Measurements from ENCODE around the gene MYH14.

MYH14 gene

GRCh38 chr19:50261446-50261970, 58.1 kb downstream of the MYH14 start:
- no peak for DNase-seq (ENCODE audit: low spot score)

GRCh38 chr19:50263176-50263575, 59.8 kb downstream of the MYH14 start:
- no peak for DNase-seq (ENCODE audit: low spot score)

GRCh38 chr19:50264483-50265186, 61.2 kb downstream of the MYH14 start:
- no peak for DNase-seq (ENCODE audit: low spot score)

GRCh38 chr19:50266041-50266440, 62.6 kb downstream of the MYH14 start:
- DNase-seq (ENCODE audit: low spot score) = no peak

- no peak for DNase-seq (ENCODE audit: low spot score)
Measured at GRCh38 chr19:50266896-50267295, 63.5 kb downstream of the MYH14 start.

GRCh38 chr19:50268041-50268440, 64.6 kb downstream of the MYH14 start:
- DNase-seq (ENCODE audit: low spot score) = no peak

GRCh38 chr19:50268501-50268900, 65.1 kb downstream of the MYH14 start:
- DNase-seq (ENCODE audit: low spot score) = no peak

GRCh38 chr19:50269653-50270052, 66.2 kb downstream of the MYH14 start:
- no peak for DNase-seq (ENCODE audit: low spot score)

GRCh38 chr19:50272263-50272897, 69.0 kb downstream of the MYH14 start:
- DNase-seq (ENCODE audit: low spot score) = no peak

GRCh38 chr19:50273821-50274220, 70.4 kb downstream of the MYH14 start:
- DNase-seq (ENCODE audit: low spot score) = no peak

- DNase-seq (ENCODE audit: low spot score) = no peak
Measured at GRCh38 chr19:50275577-50276368, 72.4 kb downstream of the MYH14 start.

- DNase-seq (ENCODE audit: low spot score) = no peak
Measured at GRCh38 chr19:50276370-50277063, 73.1 kb downstream of the MYH14 start.

- no peak for DNase-seq (ENCODE audit: low spot score)
Measured at GRCh38 chr19:50277966-50278580, 74.7 kb downstream of the MYH14 start.

GRCh38 chr19:50280074-50280473, 76.7 kb downstream of the MYH14 start:
- no peak for DNase-seq (ENCODE audit: low spot score)

- no peak for DNase-seq (ENCODE audit: low spot score)
Measured at GRCh38 chr19:50280983-50281382, 77.6 kb downstream of the MYH14 start.

- DNase-seq (ENCODE audit: low spot score) = no peak
Measured at GRCh38 chr19:50281491-50281890, 78.1 kb downstream of the MYH14 start.

GRCh38 chr19:50285833-50286232, 82.4 kb downstream of the MYH14 start:
- no peak for DNase-seq (ENCODE audit: low spot score)

GRCh38 chr19:50286443-50286842, 83.0 kb downstream of the MYH14 start:
- no peak for DNase-seq (ENCODE audit: low spot score)

GRCh38 chr19:50287331-50287730, 83.9 kb downstream of the MYH14 start:
- DNase-seq (ENCODE audit: low spot score) = no peak

GRCh38 chr19:50288954-50289353, 85.5 kb downstream of the MYH14 start:
- no peak for DNase-seq (ENCODE audit: low spot score)

GRCh38 chr19:50290011-50290410, 86.6 kb downstream of the MYH14 start:
- no peak for DNase-seq (ENCODE audit: low spot score)

GRCh38 chr19:50290775-50291174, 87.4 kb downstream of the MYH14 start:
- no peak for DNase-seq (ENCODE audit: low spot score)

All from AG08395 (cell line).